ENCODE data around the gene AHSG.

AHSG gene

GRCh38 chr3:186621894-186622650 is 9.2 kb downstream of the AHSG start:
- TF ChIP-seq CTCF (IDR thresholded peaks at IDR 0.05; ENCODE audit: low read depth, low read length), result no peak
- Histone ChIP-seq H3K27ac (no peak overlapping the region), H3K27me3 (ENCODE audit: insufficient read depth, low read depth, severe bottlenecking) (peaks cover 10% of the 10 kb centered on the region), H3K4me3 (ENCODE audit: low read depth, low read length) (no peak overlapping the region), H3K9me3 (ENCODE audit: severe bottlenecking) (no peaks in the 10 kb centered on the region), H3K36me3 (no peaks in the 10 kb centered on the region)
- no peak for DNase-seq

GRCh38 chr3:186622651-186623310 is 9.9 kb downstream of the AHSG start:
- DNase-seq, result no peak
- TF ChIP-seq CTCF (IDR thresholded peaks at IDR 0.05; ENCODE audit: low read depth, low read length), result no peak
- no peaks in the 10 kb centered on the region for H3K36me3 ChIP-seq

GRCh38 chr3:186624598-186624997 is 11.7 kb downstream of the AHSG start:
- H3K9me3 ChIP-seq (ENCODE audit: severe bottlenecking), result no peaks in the 10 kb centered on the region
- H3K27ac ChIP-seq, result no peak overlapping the region
- no peaks in the 10 kb centered on the region for H3K36me3 ChIP-seq
- TF ChIP-seq CTCF (IDR thresholded peaks at IDR 0.05; ENCODE audit: low read depth, low read length), result no peak
- peaks cover 8% of the 10 kb centered on the region for H3K27me3 ChIP-seq (ENCODE audit: insufficient read depth, low read depth, severe bottlenecking)
- DNase-seq, result no peak
- H3K4me3 ChIP-seq (ENCODE audit: low read depth, low read length), result no peak overlapping the region

More at GRCh38 chr3:186622651-186623310, 9.9 kb downstream of the AHSG start:
- Histone ChIP-seq H3K27me3 (ENCODE audit: insufficient read depth, low read depth, severe bottlenecking) (peaks cover 5% of the 10 kb centered on the region), H3K9me3 (ENCODE audit: severe bottlenecking) (no peaks in the 10 kb centered on the region), H3K4me3 (ENCODE audit: low read depth, low read length) (no peak overlapping the region), H3K27ac (no peak overlapping the region)

- no peaks in the 10 kb centered on the region for H3K9me3 ChIP-seq (ENCODE audit: severe bottlenecking)
- H3K27me3 ChIP-seq (ENCODE audit: insufficient read depth, low read depth, severe bottlenecking), result peaks cover 8% of the 10 kb centered on the region
- no peaks in the 10 kb centered on the region for H3K36me3 ChIP-seq
- TF ChIP-seq CTCF (IDR thresholded peaks at IDR 0.05; ENCODE audit: low read depth, low read length), result no peak
- no peak for DNase-seq
- no peak overlapping the region for H3K4me3 ChIP-seq (ENCODE audit: low read depth, low read length)
- no peak overlapping the region for H3K27ac ChIP-seq
Measured at GRCh38 chr3:186625600-186626042, 12.8 kb downstream of the AHSG start.

GRCh38 chr3:186626254-186626847 is 13.5 kb downstream of the AHSG start:
- Histone ChIP-seq H3K27me3 (ENCODE audit: insufficient read depth, low read depth, severe bottlenecking) (peaks cover 9% of the 10 kb centered on the region), H3K9me3 (ENCODE audit: severe bottlenecking) (no peaks in the 10 kb centered on the region), H3K27ac (no peak overlapping the region), H3K36me3 (no peaks in the 10 kb centered on the region), H3K4me3 (ENCODE audit: low read depth, low read length) (no peak overlapping the region)
- no peak for DNase-seq
- no peak for TF ChIP-seq CTCF (IDR thresholded peaks at IDR 0.05; ENCODE audit: low read depth, low read length)
